Epithelial cell of prostate (primary cell): ENCODE measurements around the gene ZNF516.

Experiments used
- DNase-seq: peaks from one replicate; pipeline ENCODE4 v3.0.0-alpha.2; 2011; ENCODE audit warnings: low read depth, low spot score
- H3K27ac ChIP-seq: fragments of 450-650 bp; 2 replicates; pipeline ENCODE4 v1.5.1; 2017; ENCODE audit warnings: mild to moderate bottlenecking

ZNF516 gene

GRCh38 chr18:76491776-76492668 lies 3.0 kb downstream of the ZNF516 start:
- H3K27ac ChIP-seq: peak overlapping the region; percentile 83

GRCh38 chr18:76491473-76491775 lies 3.6 kb downstream of the ZNF516 start:
- no peak for DNase-seq
- peak overlapping the region; percentile 83 for H3K27ac ChIP-seq

More at GRCh38 chr18:76491776-76492668, 3.0 kb downstream of the ZNF516 start:
- no peak for DNase-seq

GRCh38 chr18:76490670-76491472 lies 4.2 kb downstream of the ZNF516 start:
- no peak for DNase-seq

GRCh38 chr18:76490033-76490432 lies 5.0 kb downstream of the ZNF516 start:
- DNase-seq: no peak
- peak overlapping the region; percentile 83 for H3K27ac ChIP-seq

More at GRCh38 chr18:76490670-76491472, 4.2 kb downstream of the ZNF516 start:
- peak overlapping the region; percentile 83 for H3K27ac ChIP-seq

GRCh38 chr18:76489081-76489480 lies 6.0 kb downstream of the ZNF516 start:
- no peak overlapping the region for H3K27ac ChIP-seq
- no peak for DNase-seq

GRCh38 chr18:76488190-76488589 lies 6.9 kb downstream of the ZNF516 start:
- DNase-seq: no peak
- H3K27ac ChIP-seq: no peak overlapping the region

GRCh38 chr18:76487782-76488181 lies 7.3 kb downstream of the ZNF516 start:
- no peak for DNase-seq
- H3K27ac ChIP-seq: no peak overlapping the region

- DNase-seq: no peak
- H3K27ac ChIP-seq: no peak overlapping the region
Measured at GRCh38 chr18:76487070-76487469, 8.0 kb downstream of the ZNF516 start.

- DNase-seq: no peak
- no peak overlapping the region for H3K27ac ChIP-seq
Measured at GRCh38 chr18:76486574-76486973, 8.5 kb downstream of the ZNF516 start.

GRCh38 chr18:76486038-76486437 lies 9.0 kb downstream of the ZNF516 start:
- no peak for DNase-seq
- no peak overlapping the region for H3K27ac ChIP-seq

GRCh38 chr18:76484749-76485387 lies 10.2 kb downstream of the ZNF516 start:
- no peak overlapping the region for H3K27ac ChIP-seq
- no peak for DNase-seq

GRCh38 chr18:76483780-76484179 lies 11.3 kb downstream of the ZNF516 start:
- DNase-seq: no peak
- no peak overlapping the region for H3K27ac ChIP-seq

GRCh38 chr18:76482971-76483691 lies 11.9 kb downstream of the ZNF516 start:
- H3K27ac ChIP-seq: no peak overlapping the region
- no peak for DNase-seq

GRCh38 chr18:76482267-76482666 lies 12.8 kb downstream of the ZNF516 start:
- no peak overlapping the region for H3K27ac ChIP-seq
- DNase-seq: no peak

GRCh38 chr18:76480913-76481312 lies 14.1 kb downstream of the ZNF516 start:
- no peak overlapping the region for H3K27ac ChIP-seq
- DNase-seq: no peak

- H3K27ac ChIP-seq: no peak overlapping the region
- DNase-seq: no peak
Measured at GRCh38 chr18:76479351-76480238, 15.4 kb downstream of the ZNF516 start.

- DNase-seq: no peak
- H3K27ac ChIP-seq: peak overlapping the region; percentile 53
Measured at GRCh38 chr18:76476665-76477561, 18.1 kb downstream of the ZNF516 start.

GRCh38 chr18:76475450-76476194 lies 19.4 kb downstream of the ZNF516 start:
- no peak for DNase-seq
- no peak overlapping the region for H3K27ac ChIP-seq
